GM18505 (cell line): ENCODE results near the gene SENP3.

Source experiments
- ATAC-seq: cut with Tn5 transposase; IDR thresholded peaks from one replicate; pipeline ENCODE4 v1.9.1; 2021; ENCODE audit not compliant: unreplicated experiment
- POLR2A ChIP-seq: IDR thresholded peaks from 4 replicates; pipeline ENCODE4 v1.6.1; 2011; ENCODE audit warnings: borderline replicate concordance; ENCODE audit not compliant: insufficient read depth, insufficient read length; ENCODE audit errors: extremely low read depth

Gene SENP3

DNA sequence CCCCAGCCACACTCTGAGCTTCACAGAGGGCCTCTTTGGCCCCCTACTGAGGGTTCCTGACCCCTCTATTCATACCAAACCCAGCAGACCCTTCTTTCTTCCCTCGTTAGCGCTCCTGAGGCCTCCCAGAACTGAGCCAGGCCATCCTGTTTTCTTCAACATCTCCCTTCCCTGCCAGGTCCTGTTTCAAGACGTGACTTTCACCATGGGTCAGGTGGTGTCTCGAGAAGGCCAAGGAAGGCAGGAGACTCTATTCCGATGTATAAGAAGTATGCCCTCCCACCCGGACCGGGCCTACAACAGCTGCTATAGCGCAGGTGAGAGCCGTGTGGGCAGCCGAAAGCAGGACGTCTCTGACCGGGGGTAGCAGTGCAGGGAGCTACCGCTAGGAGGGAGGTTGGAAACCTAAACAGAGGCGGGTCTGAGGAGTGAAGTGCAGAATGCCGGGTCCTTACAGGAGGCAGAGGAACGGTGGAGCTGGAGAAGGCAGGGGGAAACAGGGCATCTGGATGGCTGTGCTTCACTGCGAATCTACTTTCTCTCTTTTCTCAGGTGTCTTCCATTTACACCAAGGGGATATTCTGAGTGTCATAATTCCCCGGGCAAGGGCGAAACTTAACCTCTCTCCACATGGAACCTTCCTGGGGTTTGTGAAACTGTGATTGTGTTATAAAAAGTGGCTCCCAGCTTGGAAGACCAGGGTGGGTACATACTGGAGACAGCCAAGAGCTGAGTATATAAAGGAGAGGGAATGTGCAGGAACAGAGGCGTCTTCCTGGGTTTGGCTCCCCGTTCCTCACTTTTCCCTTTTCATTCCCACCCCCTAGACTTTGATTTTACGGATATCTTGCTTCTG, 1.3 kb upstream of the SENP3 start:
- ATAC-seq: no peak

DNA sequence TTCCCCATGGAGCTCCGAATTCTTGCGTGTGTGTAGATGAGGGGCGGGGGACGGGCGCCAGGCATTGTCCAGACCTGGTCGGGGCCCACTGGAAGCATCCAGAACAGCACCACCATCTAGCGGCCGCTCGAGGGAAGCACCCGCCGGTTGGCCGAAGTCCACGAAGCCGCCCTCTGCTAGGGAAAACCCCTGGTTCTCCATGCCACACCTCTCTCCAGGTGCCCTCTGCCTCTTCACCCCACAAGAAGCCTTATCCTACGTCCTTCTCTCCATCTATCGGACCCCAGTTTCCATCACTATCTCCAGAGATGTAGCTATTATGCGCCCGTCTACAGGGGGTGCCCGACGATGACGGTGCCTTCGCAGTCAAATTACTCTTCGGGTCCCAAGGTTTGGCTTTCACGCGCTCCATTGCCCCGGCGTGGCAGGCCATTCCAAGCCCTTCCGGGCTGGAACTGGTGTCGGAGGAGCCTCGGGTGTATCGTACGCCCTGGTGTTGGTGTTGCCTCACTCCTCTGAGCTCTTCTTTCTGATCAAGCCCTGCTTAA, 617 bp upstream of the SENP3 start:
- TF ChIP-seq POLR2A: no peak
- peak; percentile 58 for ATAC-seq

More for the DNA sequence above, 1.3 kb upstream of the SENP3 start:
- no peak for TF ChIP-seq POLR2A

DNA sequence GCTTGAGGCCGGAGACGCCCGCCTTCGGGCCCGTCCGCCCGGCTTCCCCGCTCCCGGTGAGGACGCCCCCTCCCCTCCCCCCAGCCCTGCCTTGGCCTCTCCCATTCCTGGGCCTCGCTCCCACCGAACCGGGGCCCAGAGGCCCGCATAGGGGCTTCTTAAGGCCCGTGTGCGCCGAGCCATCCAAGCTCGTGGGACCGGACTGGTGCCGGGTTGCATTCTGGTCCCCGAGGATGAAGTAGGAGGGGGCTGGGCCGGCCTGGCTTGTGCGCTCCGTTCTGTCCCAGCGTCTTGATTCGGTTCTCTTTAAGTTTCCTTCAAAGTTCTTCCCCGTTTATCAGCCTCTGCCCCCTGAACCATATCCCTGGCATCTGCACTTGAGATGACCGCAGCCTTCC, 488 bp downstream of the SENP3 start:
- peak; percentile 10 for ATAC-seq
- no peak for TF ChIP-seq POLR2A

DNA sequence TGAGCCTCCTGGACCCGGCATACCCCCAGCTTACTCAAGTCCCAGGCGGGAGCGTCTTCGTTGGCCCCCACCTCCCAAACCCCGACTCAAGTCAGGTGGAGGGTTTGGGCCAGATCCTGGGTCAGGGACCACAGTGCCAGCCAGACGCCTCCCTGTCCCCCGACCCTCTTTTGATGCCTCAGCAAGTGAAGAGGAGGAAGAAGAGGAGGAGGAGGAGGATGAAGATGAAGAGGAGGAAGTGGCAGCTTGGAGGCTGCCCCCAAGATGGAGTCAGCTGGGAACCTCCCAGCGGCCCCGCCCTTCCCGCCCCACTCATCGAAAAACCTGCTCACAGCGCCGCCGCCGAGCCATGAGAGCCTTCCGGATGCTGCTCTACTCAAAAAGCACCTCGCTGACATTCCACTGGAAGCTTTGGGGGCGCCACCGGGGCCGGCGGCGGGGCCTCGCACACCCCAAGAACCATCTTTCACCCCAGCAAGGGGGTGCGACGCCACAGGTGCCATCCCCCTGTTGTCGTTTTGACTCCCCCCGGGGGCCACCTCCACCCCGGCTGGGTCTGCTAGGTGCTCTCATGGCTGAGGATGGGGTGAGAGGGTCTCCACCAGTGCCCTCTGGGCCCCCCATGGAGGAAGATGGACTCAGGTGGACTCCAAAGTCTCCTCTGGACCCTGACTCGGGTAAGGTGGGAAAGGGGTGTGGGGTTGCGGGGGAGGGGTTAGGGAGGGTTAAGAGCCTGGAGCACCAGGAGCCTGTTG, 1.6 kb downstream of the SENP3 start:
- no peak for ATAC-seq
- TF ChIP-seq POLR2A: no peak

DNA sequence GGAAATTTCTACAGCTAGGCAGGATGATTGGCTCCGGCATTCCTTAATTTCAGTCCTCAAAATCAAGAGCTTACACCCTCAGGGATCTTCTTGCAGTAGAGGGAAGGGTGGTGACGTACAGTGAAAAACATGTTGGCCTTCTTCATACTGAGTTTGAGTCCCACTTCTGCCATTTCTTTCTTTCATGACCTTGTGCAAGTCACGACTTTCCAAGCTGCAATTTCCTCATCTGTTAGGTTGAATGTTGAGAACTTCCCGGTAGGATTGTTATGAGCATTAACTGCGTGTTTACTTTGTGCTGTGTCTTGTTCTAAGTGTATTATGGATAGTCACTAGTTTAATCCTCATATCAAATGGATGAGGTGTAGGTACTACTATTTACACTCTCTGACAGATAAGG, 7.9 kb downstream of the SENP3 start:
- no peak for TF ChIP-seq POLR2A
- no peak for ATAC-seq

DNA sequence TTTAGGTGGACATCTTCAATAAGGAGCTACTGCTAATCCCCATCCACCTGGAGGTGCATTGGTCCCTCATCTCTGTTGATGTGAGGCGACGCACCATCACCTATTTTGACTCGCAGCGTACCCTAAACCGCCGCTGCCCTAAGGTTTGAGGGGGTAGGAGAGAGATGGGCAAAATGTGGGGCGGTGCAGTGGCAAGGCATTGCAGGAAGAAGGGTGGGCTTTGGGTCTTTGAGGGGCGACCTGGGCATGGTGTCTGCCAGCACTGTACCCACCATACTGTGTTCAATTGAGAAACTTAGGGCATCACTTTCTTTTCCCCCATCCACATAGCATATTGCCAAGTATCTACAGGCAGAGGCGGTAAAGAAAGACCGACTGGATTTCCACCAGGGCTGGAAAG, 8.6 kb downstream of the SENP3 start:
- TF ChIP-seq POLR2A: no peak
- no peak for ATAC-seq

DNA sequence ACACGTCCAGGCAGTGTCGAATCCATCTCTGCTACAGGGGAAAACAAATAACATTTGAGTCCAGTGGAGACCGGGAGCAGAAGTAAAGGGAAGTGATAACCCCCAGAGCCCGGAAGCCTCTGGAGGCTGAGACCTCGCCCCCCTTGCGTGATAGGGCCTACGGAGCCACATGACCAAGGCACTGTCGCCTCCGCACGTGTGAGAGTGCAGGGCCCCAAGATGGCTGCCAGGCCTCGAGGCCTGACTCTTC, 10.5 kb downstream of the SENP3 start:
- TF ChIP-seq POLR2A: no peak
- ATAC-seq: no peak

DNA sequence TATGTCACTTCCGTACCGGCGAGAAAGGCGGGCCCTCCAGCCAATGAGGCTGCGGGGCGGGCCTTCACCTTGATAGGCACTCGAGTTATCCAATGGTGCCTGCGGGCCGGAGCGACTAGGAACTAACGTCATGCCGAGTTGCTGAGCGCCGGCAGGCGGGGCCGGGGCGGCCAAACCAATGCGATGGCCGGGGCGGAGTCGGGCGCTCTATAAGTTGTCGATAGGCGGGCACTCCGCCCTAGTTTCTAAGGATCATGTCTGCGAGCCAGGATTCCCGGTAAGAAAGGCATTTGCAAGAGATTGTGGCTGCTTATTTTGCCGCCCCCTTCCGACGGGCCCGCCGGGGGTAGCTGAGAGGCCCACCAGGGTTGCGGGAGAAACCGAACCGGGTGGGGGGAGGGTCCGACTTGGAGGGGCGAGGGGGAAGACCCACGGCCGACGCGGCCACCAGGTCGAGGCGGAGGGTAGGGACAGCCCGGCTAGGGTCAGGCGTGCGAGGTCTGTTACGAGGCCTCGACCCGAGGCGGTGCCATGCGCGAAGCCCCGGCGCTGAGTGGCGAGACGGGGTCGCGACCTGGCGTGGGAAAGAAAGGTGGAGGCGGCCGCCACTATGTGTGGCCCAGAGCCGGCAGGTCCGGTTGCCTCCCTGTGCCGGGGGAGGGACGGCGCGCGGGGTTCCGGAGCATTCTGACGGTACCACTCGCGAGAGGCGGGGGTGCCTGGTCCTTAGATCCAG, 11.0 kb downstream of the SENP3 start:
- peak; percentile 99 for TF ChIP-seq POLR2A
- ATAC-seq: peak; percentile 83

DNA sequence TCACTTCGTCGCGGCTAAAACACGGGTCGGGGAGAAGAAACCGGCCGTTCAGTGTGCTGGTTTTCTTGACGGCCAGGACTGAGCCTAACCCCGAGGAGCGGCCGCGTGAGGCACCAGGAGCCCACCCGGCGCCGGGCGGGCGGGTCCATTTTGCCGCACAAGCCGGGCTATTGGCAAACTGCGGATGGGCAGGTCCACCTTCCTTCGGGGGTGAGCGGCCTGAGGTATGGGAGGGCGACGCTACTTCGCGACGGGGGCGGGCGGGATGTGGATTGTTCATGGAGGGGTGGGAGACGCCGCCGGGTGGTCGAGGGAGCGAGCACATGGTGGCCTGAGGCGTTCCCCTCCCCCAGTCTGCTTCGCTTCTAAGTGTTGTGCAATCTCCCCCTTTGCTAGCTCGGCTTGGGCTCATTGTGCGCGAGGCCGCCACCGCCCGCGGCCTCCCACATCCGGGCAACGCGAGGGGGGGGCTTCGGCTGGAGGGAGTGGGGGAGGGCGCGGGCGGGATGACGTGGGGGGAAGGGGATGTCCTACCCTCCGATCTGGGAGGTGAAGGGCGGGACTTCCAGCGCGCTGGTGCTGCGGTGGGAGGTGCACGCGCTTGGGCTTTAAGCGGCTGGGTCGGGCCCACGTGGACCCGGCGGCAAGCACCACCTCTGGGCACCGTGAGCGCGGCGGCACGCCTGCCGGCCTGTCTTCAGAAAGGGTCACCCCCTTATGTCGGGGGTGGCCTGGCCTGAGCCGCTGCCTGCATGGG, 11.8 kb downstream of the SENP3 start:
- ATAC-seq: no peak
- TF ChIP-seq POLR2A: peak; percentile 61

DNA sequence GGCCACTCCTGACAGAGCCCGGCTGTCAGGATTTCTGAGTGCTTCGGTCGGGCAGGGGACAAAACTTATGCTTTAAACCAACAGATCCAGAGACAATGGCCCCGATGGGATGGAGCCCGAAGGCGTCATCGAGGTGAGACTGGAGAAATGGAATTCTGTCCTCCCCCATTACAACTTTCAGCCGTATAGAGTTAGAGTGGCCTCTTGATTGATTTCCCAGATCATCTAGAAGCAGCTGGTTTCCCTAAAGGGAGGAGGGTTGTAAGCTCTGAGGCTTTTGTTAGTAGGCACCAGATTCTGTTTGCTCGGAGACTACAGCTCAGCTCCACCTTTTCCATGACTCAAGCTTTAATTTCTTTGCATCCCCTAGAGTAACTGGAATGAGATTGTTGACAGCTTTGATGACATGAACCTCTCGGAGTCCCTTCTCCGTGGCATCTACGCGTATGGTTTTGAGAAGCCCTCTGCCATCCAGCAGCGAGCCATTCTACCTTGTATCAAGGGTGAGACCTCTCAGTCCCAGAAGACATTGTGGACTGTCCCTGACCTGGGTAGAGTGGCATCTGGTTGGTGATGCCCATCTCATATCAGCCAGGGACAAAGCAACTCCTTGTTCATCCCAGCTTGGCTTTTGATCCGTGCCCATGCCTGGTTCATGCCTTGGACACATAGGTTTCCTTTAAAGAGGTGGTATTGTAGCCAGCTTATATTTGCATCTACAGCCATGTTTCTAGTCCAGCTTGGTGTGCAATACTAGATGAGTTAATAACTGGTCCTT, 12.6 kb downstream of the SENP3 start:
- ATAC-seq: no peak
- TF ChIP-seq POLR2A: no peak

DNA sequence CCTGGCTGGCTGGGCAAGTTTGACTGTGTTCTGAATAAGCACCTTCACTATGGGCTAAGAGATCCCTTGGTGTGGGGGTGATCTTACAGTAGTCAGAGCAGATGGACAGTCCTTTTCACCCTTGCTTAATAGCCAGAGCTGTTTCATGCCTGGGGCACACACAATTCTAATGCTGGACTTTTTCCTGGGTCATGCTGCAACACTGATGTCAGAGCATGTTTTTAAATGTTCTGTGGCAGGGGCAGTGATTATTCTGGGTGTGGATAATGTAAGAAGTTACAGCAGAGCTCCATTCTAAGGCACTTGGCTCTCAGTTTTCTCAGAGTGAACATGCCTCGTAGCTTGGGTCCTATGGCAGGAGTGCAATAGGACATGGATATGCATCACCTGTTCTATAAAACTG, 13.8 kb downstream of the SENP3 start:
- no peak for TF ChIP-seq POLR2A
- ATAC-seq: no peak

DNA sequence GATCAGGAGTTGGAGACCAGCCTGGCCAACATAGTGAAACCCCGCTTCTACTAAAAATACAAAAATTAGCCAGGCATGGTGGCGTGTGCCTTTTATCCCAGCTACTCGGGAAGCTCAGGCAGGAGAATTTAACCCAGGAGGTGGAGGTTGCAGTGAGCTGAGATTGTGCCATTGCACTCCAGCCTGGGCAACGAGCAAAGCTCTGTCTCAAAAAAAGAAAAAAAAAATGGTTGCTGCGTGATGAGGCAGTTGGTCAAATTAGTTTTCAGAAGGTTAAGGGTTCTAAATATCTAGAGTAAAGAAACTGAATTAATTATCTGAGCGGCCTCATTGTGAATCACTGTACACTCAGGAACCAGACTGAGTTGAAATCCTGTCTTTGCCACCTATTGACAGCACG, 14.2 kb downstream of the SENP3 start:
- no peak for TF ChIP-seq POLR2A
- ATAC-seq: no peak

DNA sequence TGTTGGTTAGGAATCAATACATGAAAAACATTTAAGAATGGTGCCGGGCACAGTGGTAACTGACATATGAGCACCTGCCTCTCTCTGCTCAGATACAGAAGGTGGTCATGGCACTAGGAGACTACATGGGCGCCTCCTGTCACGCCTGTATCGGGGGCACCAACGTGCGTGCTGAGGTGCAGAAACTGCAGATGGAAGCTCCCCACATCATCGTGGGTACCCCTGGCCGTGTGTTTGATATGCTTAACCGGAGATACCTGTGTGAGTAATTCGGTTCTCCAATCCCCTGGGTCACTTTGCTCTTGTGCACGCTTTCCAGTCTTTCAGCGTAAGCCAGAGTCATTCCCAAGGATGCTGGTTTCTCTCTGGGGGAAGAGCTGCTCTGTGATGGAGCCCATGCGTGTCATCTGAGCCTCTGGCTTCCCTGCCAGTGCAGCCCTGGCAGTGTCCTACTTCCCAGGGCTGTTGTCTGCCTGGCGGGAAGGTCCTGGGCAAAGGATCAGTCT, 14.8 kb downstream of the SENP3 start:
- ATAC-seq: no peak
- TF ChIP-seq POLR2A: peak; percentile 51
